NOMO-1 (cell line): ENCODE measurements around the gene NFIB.

Experiments
- DNase-seq, 2 experiments: peaks; one replicate each; lab custom pipeline; 2025; ENCODE audit not compliant: unreplicated experiment in 2 of 2; lab: John Stamatoyannopoulos, UW

Gene NFIB

GRCh38 chr9:14218253-14218652 lies 95.7 kb downstream of the NFIB start:
- DNase-seq = no peak

GRCh38 chr9:14216612-14217194 lies 97.2 kb downstream of the NFIB start:
- no peak for DNase-seq

- DNase-seq = no peak
These were observed 98.3 kb downstream of the NFIB start for GRCh38 chr9:14215614-14216013.

- no peak for DNase-seq
These were observed 99.2 kb downstream of the NFIB start for GRCh38 chr9:14214693-14215092.

- DNase-seq = no peak
These were observed 99.8 kb downstream of the NFIB start for GRCh38 chr9:14214065-14214684.

- DNase-seq = no peak
These were observed 100.4 kb downstream of the NFIB start for GRCh38 chr9:14213504-14213903.

- no peak for DNase-seq
These were observed 101.1 kb downstream of the NFIB start for GRCh38 chr9:14212697-14213420.

GRCh38 chr9:14212077-14212476 lies 101.9 kb downstream of the NFIB start:
- DNase-seq = no peak

- DNase-seq = no peak
These were observed 102.4 kb downstream of the NFIB start for GRCh38 chr9:14211564-14211963.

- DNase-seq = no peak
These were observed 103.5 kb downstream of the NFIB start for GRCh38 chr9:14210428-14210827.

GRCh38 chr9:14209399-14210345 lies 104.3 kb downstream of the NFIB start:
- DNase-seq = no peak

GRCh38 chr9:14207352-14207995 lies 106.5 kb downstream of the NFIB start:
- no peak for DNase-seq

GRCh38 chr9:14205463-14205862 lies 108.5 kb downstream of the NFIB start:
- DNase-seq = no peak

GRCh38 chr9:14203356-14204056 lies 110.4 kb downstream of the NFIB start:
- no peak for DNase-seq

GRCh38 chr9:14198841-14199455 lies 115.0 kb downstream of the NFIB start:
- DNase-seq = no peak

- no peak for DNase-seq
These were observed 115.7 kb downstream of the NFIB start for GRCh38 chr9:14198047-14198840.

- DNase-seq = no peak
These were observed 116.5 kb downstream of the NFIB start for GRCh38 chr9:14197325-14197858.

GRCh38 chr9:14193328-14193990 lies 120.5 kb downstream of the NFIB start:
- DNase-seq = no peak
